HG02970 (cell line): ENCODE data around the gene BHLHE23.

Experiments
- ATAC-seq: cut with Tn5 transposase; IDR thresholded peaks from one replicate; pipeline ENCODE4 v1.9.1; 2021; ENCODE audit warnings: mild to moderate bottlenecking, moderate library complexity, moderate number of reproducible peaks; ENCODE audit not compliant: unreplicated experiment, low FRiP score

Gene BHLHE23

DNA sequence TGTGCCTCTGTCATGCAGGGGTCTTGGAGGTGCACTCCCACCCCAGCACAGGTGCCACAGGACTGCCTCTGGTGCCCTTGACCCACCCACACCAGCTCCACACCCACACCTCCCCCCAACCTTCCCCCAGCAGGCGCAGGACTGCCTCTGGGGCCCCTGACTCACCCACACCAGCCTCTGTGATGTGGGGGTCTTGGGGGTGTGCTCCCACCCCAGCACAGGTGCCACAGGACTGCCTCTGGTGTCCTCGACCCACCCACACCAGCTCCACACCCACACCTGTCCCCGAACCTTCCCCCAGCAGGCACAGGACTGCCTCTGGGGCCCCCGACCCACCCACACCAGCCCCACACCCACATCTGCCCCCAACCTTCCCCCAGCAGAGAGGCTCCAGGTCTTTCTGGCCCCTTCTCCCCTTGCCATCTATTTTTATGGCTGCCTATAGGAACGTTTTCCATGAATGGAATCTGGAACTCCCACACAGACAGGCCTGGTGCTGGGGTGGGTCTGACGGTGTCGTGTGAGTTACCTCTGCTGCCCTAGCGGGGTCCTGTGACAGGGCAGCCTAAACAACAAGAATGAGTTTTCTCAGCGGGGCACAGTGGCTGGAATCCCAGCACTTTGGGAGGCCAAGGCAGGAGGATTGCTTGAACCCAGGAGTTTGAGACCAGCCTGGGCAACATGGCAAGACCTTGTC is 30.8 kb downstream of the BHLHE23 start:
- ATAC-seq = no peak

DNA sequence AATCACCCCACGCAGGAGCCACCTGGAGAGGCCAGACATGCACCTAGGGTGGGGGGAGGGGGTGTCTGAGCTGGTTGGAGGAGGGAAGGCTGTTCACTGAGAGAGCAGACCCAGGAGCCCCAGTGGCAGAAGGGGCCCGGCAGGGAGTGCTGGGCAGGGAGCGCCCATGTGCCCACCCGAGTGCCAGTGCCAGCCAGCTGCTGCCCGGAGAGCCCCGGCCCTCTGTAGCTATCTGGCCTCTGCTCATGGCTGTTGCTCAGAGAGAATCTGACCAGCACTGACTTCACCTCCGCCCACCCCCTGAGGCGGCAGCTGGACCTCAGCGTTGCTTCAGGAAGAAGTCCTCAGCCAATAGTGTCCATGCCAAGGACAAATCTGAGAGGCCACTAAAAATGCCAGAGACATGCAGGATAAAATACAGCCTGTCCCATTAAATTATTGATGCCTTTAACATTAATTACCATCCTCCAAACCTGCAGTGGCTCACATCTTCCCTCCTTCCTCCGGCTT is 31.5 kb downstream of the BHLHE23 start:
- ATAC-seq = no peak

DNA sequence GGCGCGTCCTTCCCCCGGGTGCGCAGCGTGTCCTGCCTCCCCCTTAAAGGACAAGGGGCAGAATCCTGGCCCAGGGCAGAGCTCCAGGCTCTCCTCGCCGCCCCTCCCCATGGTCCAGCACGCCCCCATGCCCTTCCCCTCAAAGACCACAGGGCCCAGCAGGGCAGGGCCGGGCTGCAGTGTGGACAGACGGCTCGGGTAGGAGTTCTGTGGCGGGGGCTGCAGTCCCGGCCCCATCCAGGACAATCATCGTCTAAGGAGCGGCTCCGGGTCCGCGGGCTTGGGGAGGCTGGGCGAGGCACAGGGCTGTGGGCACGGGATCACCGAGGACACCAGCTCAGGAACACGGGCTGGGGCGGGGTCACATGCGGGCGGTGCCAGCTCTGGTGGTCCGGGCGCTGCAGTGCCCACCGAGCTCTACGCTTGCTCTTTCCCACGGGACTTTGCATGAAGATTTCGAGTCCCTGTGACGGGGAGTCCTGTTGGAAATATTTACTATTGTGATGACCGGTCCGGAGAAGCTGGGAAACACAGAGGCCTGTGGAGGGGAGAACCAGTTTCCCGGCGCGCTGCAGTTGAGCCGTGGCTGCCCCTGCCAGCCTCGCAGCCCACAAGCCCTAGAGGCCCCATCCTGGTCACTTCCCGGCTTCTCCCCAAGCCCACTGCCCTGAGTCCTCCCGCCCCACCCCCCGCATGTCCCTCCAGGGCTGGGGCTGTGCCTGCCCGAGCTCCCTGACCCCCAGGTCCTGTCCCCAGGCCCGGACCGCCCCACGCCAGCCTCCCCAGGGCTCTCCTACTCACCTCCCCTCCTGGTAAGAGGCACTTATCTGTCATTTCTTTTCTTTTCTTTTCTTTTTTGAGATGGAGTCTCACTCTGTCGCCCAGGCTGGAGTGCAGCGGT is 33.7 kb downstream of the BHLHE23 start:
- ATAC-seq = no peak

DNA sequence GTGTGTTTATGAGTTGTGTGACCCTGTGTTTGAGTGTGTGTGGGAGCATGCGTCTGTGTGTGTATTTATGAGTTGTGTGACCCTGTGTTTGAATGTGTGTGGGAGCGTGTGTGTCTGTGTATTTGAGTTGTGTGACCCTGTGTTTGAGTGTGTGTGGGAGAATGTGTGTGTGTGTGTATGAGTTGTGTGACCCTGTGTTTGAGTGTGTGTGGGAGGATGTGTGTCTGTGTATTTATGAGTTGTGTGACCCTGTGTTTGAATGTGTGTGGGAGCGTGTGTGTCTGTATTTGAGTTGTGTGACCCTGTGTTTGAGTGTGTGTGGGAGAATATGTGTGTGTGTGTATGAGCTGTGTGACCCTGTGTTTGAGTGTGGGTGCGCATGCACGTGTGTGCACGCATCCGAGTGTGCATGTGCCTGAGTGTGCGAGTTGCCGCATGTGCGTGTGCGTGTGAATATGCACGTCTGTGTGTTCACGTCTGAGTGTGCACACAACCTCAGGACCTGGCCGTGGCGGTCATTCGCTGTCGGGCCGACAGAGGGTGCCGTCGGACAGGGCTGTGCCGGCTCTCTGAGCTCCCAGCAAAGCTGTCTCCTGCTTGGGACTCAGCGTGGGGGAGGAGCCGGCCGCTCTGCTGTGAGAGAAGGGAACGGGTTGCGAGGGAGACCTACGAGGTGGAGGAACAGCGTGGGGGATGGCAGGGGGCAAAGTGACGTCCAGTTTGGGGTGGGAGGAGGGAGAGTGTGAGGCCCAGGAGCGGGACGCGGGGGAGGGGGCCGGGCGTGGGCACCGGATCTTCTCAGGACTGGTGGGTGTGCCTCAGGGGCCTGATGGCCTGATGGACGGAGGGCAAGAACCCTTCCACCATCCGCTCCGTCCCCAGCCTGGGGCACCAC is 34.6 kb downstream of the BHLHE23 start:
- no peak for ATAC-seq

DNA sequence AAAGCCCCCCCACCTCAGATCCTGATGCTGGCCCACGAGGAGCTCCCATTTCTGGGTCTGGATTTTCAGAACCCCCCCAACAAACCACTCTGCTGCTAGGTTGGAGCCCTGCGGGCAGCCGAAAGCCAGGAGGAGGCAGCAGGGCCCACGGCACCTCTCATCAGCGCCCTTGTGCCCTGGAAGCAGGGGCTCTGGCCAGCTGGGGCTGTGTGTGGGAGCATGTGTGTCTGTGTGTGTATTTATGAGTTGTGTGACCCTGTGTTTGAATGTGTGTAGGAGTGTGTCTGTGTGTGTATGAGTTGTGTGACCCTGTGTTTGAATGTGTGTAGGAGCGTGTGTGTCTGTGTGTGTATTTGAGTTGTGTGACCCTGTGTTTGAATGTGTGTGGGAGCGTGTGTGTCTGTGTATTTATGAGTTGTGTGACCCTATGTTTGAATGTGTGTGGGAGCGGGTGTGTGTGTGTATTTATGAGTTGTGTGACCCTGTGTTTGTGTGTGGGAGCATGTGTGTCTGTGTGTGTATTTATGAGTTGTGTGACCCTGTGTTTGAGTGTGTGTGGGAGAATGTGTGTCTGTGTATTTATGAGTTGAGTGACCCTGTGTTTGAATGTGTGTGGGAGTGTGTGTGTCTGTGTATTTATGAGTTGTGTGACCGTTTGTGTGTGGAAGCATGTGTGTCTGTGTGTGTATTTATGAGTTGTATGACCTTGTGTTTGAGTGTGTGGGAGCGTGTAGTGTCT is 35.4 kb downstream of the BHLHE23 start:
- ATAC-seq = no peak

DNA sequence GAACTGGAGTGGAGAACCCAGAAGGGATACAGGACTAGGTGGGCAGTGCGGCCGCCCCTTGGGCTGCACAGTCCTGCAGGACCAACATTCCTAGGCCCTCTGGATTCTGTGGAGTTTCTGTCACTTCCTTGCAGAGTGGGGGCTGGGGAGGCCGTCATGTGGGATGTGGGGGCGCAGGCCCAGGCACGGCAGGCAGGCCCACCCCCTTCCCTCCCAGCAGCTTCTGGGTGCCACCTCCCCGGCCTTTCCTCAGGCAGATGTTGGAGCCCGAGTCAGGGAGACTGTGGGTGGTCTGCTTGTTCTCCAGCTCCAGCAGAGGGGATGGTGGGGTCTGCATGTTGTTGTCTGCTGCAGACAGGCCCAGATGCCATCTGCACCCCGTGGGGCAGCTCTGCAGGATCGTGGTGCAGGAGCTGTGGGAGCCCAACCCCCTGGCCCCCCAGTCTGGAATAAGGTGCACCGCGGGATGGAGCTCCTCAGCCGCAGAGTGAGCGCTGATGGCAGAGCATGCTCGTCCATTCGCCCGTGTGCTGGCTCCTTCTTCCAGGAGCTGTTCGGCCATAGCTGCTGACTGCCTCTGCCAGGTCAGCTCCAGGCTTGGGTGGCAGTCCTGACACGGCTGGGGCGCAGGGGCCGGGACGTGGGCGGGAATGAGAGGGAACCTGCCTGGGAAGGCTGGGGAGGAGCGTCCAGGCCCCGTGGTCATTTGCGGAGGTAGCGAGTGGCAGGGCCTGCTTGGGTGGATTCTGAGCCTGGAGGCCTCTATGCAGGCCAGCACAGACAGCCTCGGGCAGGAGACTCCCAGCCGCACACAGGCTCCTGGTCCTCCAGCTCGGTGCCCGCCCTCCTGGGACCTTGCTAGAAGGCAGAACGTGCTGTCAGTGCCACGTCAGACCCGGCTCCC is 36.2 kb downstream of the BHLHE23 start:
- ATAC-seq = no peak

DNA sequence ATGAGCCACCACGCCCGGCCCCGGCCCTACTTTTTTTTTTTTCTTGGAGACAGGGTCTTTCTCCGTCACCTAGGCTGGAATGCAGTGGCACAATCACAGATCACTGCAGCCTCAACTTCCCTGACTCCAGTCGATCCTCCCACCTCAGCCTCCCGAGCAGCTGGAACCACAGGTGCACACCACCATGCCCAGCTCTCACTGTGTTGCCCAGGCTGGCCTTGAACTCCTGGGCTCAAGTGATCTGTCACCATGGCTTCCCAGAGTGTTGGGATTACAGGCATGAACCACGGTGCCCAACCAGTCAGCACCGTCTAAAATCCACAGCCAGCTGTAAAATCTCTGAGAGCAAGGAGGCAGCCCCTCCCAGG is 36.8 kb downstream of the BHLHE23 start:
- ATAC-seq = no peak

GRCh38 chr20:62969179-62969760 is 37.5 kb downstream of the BHLHE23 start:
- no peak for ATAC-seq

GRCh38 chr20:62968378-62969178 is 38.2 kb downstream of the BHLHE23 start:
- no peak for ATAC-seq

DNA sequence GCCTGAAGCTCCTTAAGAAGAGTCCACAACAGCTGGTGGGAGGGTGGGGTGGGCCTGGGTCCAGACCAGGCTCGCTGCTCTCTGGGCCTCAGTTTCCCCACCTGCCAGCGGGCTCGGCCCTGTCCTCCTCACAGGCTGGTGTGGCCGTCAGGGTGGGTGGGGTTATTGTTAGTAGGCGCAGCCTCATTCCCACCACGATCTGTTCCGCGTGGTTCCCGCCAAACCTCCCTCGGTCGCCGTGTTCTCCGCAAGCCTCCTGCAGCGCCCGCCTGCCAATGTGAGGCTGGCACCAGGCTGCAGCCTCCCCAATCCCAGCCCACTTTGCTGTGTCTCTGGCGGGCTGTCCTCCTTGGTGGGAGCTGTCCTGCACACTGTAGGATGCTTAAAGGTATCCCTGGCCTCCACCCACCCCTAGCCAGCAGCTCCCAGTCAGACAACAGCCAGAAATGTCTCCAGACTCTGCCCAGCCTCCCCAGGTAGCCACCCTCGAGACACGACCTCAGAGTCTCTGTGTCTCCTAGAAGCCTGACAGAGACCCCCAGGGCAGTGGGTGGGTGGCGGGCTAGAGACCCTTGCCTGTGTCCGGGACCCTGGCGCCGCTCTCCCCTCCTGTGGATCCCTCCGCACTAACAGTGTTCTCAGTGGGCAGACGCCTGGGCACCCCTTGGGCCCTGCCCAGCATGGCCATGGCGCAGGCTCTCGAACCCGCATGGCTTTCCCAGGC is 39.0 kb downstream of the BHLHE23 start:
- no peak for ATAC-seq

GRCh38 chr20:62967149-62967501 is 39.6 kb downstream of the BHLHE23 start:
- ATAC-seq = no peak

GRCh38 chr20:62966212-62967148 is 40.3 kb downstream of the BHLHE23 start:
- ATAC-seq = no peak

DNA sequence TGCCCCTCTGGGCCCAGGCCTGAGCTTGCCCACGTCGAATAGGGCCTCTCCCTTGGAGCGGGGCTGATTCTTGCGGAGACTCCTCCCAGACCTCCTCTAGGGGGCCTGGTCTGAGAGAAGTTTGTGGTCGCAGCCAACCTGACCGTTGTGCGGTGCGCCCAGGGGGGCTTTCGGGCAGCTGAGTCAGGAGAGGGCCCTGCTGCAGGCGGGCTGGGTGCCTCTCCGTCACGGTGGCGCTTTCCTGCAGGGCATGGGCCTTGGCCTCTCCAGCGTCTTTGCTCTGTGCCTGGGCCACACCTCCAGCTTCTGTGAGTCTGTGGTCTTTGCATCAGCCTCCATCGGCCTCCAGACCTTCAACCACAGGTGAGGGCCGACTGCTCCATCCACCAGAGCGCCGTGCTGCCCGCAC is 41.4 kb downstream of the BHLHE23 start:
- no peak for ATAC-seq

DNA sequence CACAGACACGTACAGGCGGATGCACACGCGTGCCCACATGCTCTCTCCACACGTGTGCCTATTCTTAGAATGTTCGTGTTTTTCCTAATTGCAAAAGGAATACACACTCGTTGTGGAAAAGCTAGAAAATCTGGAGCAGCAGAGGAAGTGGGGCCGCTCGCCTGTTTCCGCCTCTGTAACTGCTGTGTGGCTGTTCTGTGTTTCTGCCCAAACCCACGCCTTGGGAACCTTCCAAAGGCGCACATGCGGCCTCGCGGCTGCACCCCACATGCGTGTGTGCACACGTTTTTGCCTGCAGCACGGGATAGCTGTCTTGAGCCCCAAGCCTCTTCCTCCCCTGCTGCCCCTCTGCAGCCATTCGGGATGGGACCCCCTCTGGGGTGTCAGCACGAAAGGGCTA is 42.1 kb downstream of the BHLHE23 start:
- ATAC-seq = no peak

DNA sequence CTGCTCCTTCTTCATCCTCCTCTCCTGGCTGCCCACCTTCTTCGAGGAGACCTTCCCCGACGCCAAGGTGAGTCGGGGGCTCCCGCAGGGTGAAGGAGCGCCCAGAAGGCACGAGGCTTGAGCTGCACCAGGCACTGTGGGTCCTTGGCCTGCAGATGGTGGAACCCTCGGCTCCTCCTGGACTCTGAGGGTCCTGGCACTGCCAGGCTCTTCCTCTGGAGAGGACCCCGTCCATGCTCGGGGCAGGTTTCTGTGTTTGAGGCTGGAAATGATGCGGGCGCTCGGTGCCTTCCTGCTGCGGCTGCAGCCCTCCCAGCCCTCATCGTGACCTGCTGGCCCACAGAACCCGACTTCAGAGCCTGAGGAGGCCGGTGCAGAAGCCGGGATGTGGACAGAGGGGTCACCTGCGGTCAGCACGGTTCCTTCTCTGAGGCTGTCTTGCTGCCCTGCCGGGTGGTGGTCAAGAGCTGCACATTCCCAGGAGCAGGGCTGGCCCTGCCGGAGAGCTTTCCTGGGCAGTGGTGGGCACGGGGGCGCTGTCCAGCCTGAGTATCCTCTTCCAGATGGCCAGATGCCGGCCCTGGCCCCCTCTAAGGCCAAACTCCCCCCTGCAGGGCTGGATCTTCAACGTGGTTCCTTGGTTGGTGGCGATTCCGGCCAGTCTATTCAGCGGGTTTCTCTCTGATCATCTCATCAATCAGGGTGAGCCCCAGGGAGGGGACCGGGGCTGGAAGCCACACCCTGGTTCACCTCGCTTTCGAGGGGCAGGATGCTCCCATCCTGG is 43.0 kb downstream of the BHLHE23 start:
- no peak for ATAC-seq
